ENCODE measurements around the gene RREB1.
"Not testable (repeated sequence)": the region's sequence is repeated elsewhere in the genome, so short reads cannot be mapped to it uniquely, and the experiment has no call there.

Gene RREB1

DNA sequence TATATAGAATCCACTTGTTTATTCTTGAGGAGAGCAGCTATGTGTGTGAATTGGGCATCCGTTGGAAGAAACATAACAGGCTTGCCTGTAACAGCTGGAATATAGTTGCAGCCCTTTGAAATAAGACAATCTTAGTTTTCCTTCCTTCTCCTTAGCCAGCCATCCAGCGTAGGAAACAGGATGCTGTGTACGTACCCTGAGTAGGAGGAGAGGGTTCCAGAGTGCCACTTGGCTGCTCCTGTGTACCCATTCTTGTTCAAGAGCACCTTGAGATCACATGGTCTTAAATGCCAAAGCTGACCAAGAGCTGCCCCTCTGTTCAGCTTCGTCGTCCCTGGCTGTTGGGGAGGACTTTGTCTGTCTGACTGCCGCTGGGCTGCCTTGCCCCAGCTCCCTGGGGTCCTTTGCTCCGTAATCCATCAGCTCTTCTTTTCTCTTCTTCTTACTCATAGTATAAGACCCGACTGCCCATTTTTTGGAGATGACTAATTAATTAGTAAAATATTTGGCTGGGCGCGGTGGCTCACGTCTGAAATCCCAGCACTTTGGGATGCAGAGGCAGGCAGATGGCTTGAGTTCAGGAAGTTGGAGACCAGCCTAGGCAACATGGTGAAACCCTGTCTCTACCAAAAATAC lies 49.0 kb downstream of the RREB1 start:
- TF ChIP-seq, protein P1, sequence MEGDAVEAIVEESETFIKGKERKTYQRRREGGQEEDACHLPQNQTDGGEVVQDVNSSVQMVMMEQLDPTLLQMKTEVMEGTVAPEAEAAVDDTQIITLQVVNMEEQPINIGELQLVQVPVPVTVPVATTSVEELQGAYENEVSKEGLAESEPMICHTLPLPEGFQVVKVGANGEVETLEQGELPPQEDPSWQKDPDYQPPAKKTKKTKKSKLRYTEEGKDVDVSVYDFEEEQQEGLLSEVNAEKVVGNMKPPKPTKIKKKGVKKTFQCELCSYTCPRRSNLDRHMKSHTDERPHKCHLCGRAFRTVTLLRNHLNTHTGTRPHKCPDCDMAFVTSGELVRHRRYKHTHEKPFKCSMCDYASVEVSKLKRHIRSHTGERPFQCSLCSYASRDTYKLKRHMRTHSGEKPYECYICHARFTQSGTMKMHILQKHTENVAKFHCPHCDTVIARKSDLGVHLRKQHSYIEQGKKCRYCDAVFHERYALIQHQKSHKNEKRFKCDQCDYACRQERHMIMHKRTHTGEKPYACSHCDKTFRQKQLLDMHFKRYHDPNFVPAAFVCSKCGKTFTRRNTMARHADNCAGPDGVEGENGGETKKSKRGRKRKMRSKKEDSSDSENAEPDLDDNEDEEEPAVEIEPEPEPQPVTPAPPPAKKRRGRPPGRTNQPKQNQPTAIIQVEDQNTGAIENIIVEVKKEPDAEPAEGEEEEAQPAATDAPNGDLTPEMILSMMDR (IDR thresholded peaks at IDR 0.05), result no peak
- Histone ChIP-seq H3K27ac (no peak overlapping the region), H3K9me3 (ENCODE audit: control insufficient read depth, low read length) (no peaks in the 10 kb centered on the region), H3K9ac (no peak overlapping the region), H3K4me3 (ENCODE audit: low read depth, low read length) (no peak overlapping the region), H3K4me1 (peaks cover 5% of the 10 kb centered on the region), H3K4me2 (ENCODE audit: low read length) (no peak overlapping the region), H3K27me3 (ENCODE audit: control insufficient read depth, insufficient read depth, low read length) (no peaks in the 10 kb centered on the region), H2AFZ (no peak overlapping the region), H3K79me2 (peaks cover 49% of the 10 kb centered on the region), H3K36me3 (ENCODE audit: control insufficient read depth, insufficient read depth, low read length) (no peaks in the 10 kb centered on the region)

DNA sequence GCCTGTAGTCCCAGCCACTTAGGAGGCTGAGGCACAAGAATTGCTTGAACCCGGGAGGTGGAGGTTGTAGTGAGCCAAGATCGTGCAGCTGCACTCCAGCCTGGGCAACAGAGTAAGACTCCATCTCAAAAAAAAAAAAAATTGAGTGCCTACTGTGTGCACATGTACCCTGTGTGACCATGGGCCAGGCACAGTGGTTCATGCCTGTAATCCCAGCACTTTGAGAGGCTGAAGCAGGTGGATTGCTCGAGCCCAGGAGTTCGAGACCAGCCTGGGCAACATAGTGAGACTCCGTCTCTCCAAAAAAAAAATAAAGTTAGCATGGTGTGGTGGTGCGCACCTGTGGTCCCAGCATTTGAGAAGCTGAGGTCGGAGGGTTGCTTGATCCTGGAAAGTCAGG lies 49.5 kb downstream of the RREB1 start:
- H3K4me2 ChIP-seq (ENCODE audit: low read length); H3K9me3 ChIP-seq (ENCODE audit: control insufficient read depth, low read length); H3K27ac ChIP-seq: not testable (repeated sequence)

DNA sequence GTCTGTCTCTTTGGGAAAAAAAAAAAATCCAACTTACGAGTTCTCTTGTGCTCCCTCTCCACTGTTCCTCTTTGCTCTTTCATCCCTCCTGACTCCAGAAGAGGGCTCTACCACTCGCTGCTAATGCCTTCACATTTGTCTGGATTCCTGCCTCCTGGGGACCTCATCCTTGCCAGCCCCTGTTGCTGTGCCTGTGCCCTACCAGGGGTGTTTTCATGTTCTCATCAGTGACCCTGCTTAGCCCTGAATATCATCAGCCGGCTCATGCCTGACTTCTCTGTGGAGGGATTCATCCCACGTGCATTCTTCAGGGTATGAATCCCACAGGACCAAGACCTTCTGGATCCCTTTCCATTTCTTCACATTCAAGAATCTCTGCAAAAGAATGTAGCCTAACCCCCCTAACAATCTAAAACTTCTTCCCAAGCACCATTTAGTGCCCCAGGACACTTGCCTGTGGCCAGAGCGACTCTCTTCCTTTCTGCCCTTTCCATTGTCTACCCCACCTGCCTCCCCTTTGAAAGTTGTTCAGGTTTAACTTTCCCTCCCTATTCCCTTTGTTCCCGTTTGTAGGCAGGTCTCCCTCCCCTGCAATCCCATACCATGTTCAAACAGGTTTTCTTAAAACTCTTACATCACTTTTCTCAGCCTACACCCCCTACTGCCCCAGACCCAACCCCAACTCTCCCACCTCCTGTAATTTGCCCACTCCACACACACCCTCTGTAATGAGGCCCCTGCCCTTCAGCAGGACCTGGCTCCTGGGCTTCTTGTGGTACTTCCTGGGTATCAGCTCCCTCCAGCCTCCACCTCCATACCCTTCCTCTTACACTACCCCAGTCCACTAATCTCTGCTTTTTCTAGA lies 50.2 kb downstream of the RREB1 start:
- no peaks in the 10 kb centered on the region for H3K36me3 ChIP-seq (ENCODE audit: control insufficient read depth, insufficient read depth, low read length)
- H3K4me3 ChIP-seq (ENCODE audit: low read depth, low read length), result no peak overlapping the region
- no peak overlapping the region for H3K9ac ChIP-seq
- peaks cover 5% of the 10 kb centered on the region for H3K4me1 ChIP-seq
- no peak overlapping the region for H3K4me2 ChIP-seq (ENCODE audit: low read length)
- no peaks in the 10 kb centered on the region for H3K27me3 ChIP-seq (ENCODE audit: control insufficient read depth, insufficient read depth, low read length)
- H3K79me2 ChIP-seq, result peaks cover 47% of the 10 kb centered on the region
- TF ChIP-seq, protein P1 (IDR thresholded peaks at IDR 0.05), result no peak
- no peak overlapping the region for H3K27ac ChIP-seq
- H2AFZ ChIP-seq, result no peak overlapping the region
- H3K9me3 ChIP-seq (ENCODE audit: control insufficient read depth, low read length), result no peaks in the 10 kb centered on the region

More for the DNA sequence above, 49.5 kb downstream of the RREB1 start:
- H2AFZ ChIP-seq; H3K27me3 ChIP-seq (ENCODE audit: control insufficient read depth, insufficient read depth, low read length); H3K36me3 ChIP-seq (ENCODE audit: control insufficient read depth, insufficient read depth, low read length); H3K4me3 ChIP-seq (ENCODE audit: low read depth, low read length); H3K4me1 ChIP-seq; H3K9ac ChIP-seq: not testable (repeated sequence)
- peaks cover 46% of the 10 kb centered on the region for H3K79me2 ChIP-seq

DNA sequence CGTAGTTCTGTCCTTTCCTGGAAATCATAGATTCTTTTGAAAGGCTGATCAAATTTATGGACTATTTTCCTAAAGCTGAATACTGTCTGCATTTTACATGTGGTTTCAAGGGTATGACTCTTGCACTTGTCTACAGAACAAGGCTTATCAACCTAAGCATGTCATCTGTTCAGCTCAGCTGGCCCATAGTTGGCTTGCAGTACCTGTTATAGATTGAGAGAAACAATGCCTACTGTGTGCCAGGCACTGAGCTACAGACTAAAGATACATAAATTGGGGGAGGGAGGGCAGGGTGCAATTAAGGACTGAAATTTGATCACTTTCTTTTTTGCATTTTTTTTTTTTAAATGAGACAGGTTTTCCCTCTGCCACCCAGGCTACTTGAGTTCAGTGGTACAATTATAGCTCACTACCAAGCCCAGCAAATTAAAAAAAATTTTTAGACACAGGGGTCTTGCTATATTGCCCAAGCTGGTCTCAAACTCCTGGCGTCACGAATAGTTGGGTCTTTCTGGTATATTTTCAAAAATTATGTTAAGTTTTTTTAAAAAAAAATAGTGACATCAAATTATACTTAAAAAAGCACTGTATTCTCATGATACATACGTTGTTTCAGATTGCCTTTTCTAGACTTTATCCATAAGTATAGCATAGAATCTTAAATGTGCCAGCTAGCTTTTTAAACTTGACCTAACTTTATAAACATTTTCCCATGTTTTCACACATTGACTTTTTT lies 52.2 kb downstream of the RREB1 start:
- no peak overlapping the region for H3K27ac ChIP-seq
- H3K27me3 ChIP-seq (ENCODE audit: control insufficient read depth, insufficient read depth, low read length), result no peaks in the 10 kb centered on the region
- peaks cover 5% of the 10 kb centered on the region for H3K4me1 ChIP-seq
- no peaks in the 10 kb centered on the region for H3K36me3 ChIP-seq (ENCODE audit: control insufficient read depth, insufficient read depth, low read length)
- peaks cover 40% of the 10 kb centered on the region for H3K79me2 ChIP-seq
- no peak overlapping the region for H3K4me3 ChIP-seq (ENCODE audit: low read depth, low read length)
- TF ChIP-seq, protein P1 (IDR thresholded peaks at IDR 0.05), result no peak
- no peak overlapping the region for H3K4me2 ChIP-seq (ENCODE audit: low read length)
- H3K9ac ChIP-seq, result no peak overlapping the region
- H2AFZ ChIP-seq, result no peak overlapping the region
- H3K9me3 ChIP-seq (ENCODE audit: control insufficient read depth, low read length), result no peaks in the 10 kb centered on the region

DNA sequence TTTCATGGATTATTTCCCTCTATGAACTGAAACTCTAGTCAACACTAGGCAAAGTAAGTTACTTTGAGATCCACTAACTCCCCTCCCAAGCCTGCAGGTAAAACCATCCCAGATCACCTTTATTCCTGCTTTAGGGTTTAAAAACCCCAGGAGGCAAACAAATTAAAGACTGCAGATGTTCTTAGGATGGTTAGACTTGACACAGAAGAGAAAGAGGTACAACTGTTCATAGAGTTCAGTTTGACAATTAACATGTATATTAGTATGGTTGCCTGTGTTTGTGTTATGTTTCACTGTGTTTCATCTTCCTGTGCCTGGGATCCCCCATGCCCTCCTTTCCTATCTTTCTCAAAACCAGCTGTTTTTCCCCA lies 53.5 kb downstream of the RREB1 start:
- H3K9ac ChIP-seq, result no peak overlapping the region
- TF ChIP-seq, protein P1 (IDR thresholded peaks at IDR 0.05), result no peak
- H3K27ac ChIP-seq, result no peak overlapping the region
- H3K4me2 ChIP-seq (ENCODE audit: low read length), result no peak overlapping the region
- no peak overlapping the region for H2AFZ ChIP-seq
- no peaks in the 10 kb centered on the region for H3K9me3 ChIP-seq (ENCODE audit: control insufficient read depth, low read length)
- no peak overlapping the region for H3K4me3 ChIP-seq (ENCODE audit: low read depth, low read length)
- no peaks in the 10 kb centered on the region for H3K36me3 ChIP-seq (ENCODE audit: control insufficient read depth, insufficient read depth, low read length)
- H3K79me2 ChIP-seq, result peaks cover 36% of the 10 kb centered on the region
- peaks cover under 1% of the 10 kb centered on the region for H3K4me1 ChIP-seq
- H3K27me3 ChIP-seq (ENCODE audit: control insufficient read depth, insufficient read depth, low read length), result no peaks in the 10 kb centered on the region

Measured in parathyroid adenoma (tissue), 2 donors.